HG02678 (cell line): ENCODE results near the gene PLXND1.
A peak's percentile ranks its signal among the peaks of the same experiment; 100 is the strongest.

Source experiments
- ATAC-seq: cut with Tn5 transposase; IDR thresholded peaks from one replicate; pipeline ENCODE4 v1.9.1; 2021; ENCODE audit warnings: mild to moderate bottlenecking, moderate library complexity; ENCODE audit not compliant: unreplicated experiment

The PLXND1 gene

DNA sequence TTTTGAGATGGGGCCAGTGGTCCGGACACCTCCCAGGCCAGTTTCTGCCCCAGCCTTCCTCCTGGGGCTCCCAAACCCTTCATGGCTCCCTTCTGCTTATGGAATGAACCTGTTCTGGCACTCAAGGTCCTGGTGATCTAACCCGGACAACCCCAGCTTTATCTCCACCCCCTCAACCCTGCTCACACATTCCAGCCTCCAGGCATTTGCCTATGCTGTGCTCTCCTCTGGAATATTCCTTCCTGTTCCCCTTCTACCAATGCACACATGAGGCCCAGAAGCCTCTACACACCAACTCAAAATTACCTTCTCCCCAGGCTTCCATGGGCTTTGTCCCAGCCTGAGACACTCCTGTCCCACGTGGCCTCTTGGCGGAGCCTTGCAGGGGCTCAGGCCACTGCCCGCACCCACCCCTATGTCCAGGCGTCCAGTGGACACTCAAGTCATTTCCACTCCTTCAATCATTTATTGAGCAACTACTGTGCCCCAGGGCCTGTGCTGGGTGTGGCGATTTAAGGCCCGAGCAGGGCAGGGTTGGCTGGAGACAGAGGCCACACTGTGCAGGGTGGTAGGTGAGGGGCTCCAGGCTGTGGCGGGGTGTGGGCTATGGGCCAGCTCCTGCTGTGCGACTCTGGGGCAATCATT lies 18.8 kb downstream of the PLXND1 start:
- no peak for ATAC-seq

DNA sequence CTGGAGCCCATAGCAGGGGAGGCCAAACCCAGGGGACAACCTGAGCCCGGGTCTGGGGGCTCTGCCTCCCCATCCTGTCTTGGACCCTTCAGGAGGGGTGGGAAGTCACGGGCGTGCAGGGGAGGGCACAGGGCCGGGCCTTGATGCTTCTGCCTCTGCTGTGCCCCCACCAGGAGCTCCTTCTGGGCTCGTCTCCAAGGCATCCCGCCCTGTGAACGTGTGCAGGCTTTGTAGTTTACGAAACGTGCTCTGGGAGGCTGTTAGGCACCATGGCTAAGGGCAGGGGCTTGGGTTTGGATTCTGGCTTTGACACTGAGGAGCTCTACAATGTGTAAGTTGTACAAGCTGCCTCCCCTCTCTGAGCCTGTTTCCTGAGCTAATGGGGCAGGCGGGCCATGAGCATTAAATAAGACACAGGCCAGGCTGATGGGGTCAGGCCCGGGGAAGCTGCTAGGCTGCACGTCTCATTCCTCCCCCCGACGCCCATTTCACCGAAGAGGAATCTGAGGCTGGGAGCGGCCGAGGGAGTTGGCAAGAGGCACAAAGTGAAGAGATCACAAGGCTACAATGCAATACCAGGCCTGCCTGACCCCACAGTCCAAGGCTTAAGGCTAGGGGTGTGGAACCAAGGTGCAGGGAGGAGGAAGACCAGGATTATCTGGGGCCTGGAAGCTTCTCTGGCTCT lies 19.6 kb downstream of the PLXND1 start:
- ATAC-seq: no peak

DNA sequence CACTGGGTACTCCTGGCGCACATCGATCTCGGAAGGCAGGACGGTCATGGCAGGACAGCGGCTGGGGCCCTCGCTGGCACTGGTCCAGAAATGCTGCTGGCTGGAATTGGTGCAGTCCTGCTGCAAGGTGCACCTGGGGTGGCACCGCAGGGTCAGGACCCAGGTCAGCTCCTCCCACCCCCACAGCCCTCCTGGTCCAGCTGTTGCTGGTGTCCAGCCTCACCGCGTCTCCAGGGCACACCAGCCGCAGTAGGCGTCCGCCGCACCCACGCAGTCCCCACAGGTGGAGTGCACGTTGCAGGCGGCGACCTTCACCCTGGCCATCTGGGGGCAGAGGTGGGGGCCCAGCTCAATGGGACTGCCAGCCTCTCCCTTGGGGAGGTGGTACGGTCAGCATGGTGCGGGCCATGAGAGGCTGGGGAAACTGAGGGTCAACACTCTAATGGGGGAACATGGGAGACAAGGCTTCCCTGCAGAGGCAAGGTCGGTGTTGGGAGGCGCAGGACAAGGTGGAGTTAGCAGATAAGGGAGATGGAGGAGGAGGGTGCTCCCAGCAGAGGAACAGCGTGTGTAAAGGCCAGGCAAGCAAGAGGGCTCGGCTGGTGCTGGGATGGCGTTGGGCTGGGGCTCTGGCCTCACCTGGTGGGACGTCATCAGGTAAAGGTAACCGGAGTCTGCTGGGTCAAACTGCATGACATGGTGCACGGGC lies 20.4 kb downstream of the PLXND1 start:
- no peak for ATAC-seq

DNA sequence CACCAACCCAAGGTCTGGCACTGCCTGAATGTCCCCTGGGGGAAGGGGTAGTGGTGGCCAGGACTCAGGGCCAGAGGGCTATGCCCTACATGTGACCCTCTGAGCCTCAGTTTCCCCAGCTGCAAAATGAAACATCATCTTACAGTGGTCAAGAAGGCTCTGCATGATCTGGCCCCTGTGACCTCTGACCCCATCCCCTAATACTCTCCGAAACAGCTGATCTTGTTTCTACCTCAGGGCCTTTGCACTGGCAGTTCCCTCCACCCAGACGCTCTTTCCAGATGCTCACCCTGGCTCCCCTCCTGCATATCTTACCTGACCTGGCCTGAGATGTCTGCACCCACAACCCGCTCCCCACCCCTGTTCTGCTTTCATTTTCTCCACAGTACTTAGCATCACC lies 21.8 kb downstream of the PLXND1 start:
- ATAC-seq: no peak

DNA sequence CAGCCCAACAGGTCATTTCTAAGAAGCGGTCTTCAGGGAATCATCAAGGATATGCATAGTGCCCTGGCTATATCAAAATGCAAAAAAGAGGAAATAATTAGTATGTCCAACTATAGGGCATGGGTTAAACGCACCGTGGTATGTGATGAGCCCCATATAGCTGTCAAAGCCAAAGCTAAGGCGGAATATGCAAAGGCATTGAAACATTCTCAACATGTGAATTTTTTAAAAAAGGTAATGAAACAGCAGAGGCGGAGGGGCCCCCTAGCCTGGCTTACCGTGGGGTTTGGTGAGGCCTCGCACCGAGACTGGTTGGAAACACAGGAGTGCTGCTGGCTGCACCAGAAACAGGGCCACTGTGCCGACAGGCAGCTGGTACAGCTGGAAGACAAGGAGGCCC lies 23.2 kb downstream of the PLXND1 start:
- no peak for ATAC-seq

DNA sequence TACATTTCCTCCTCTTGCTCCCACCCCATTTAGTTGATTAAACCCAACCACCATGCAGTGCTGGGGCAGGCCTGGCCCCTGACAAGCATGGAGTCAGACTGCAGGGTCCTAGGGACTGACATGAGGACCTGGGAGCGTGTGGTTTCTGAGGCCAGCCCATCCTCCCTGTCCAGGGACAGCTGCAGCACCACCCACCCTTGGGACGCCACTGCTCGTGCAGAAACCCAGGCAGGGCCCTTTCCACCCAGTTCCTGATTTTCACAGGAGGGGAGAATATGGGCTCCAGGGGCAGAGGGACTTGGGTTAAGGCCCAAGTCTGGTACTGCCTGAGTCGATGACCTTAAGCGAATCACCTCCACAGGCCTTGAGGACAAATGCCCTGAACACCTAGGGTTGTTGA lies 23.7 kb downstream of the PLXND1 start:
- ATAC-seq: no peak

DNA sequence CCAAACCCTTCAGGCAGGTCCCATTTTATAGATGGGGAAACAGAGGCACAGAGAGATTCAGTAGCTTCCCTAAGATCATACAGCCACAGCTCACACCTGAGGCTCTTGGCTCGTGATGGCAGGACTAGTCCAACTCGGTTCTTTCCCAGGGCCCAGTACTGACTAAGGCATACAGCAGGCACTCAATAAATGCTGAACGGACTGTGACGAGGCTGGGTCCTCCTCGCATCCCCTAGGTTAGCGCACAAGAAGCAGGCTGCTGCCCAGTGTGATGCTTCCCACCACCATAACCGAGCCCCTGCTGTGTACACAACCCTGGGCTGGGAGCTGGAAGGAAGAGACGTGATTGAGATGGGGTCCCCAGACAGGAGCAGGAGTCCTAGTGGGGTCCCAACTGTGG lies 24.9 kb downstream of the PLXND1 start:
- ATAC-seq: no peak

DNA sequence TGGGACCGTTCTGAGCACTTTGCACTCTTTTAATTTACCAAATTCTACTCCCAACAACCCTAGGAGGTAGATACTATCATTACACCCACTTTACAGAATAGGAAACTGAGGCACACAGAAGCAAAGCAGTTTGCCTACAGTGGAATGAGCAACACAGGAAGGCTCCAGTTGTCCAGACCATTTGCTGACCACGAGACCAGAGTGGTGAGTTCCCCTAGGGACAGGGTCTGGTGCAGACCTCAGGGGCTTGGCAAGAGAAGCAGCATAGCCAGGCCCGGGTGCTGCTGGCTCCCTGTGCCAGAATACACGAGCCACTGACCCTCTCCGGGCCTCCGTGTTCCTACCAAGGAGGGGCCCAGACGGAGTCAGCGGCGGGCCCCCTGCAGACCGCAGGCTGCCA lies 26.5 kb downstream of the PLXND1 start:
- no peak for ATAC-seq

DNA sequence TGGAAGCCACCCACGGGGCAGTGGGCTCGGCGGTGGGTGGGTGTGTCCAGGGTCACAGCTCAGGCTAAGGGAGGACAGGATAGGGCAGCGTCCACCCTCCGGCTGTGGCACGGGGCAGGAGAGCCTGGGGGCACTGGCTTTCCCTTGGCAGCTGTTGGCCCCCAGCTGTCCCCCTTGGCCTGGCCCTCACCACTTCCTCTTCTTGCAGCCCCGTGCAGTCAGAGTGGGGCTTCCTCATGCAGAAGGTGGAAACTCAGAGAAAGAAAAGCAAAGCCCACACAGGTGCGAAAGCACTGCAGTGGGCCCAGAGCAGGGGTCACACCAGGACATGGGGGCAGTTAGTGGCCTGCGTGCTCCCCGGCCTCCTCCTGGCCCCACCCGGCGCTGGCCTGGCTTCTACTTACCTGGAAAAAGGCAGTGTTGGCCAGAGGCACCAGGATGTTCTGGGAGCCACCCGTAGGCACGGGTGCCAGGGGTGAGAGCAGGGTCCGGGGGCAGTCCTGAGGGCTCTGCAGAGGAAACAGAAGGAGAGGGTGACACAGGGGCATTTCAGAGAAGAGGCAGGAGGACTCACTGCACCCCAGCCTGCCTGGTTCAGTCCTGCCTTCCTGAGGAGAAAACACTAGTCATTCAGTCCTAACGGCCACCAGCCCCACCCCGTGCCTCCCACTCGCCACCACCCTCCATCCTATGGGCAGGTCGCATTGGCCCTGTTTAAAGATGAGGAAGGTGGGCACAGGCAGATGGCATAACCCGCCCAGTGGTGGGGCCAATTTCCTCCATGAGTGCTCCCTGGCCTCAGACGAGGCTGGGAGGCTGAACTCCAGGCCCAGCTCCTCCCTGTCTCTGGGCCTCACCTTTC lies 28.3 kb downstream of the PLXND1 start:
- ATAC-seq: peak; percentile 61

DNA sequence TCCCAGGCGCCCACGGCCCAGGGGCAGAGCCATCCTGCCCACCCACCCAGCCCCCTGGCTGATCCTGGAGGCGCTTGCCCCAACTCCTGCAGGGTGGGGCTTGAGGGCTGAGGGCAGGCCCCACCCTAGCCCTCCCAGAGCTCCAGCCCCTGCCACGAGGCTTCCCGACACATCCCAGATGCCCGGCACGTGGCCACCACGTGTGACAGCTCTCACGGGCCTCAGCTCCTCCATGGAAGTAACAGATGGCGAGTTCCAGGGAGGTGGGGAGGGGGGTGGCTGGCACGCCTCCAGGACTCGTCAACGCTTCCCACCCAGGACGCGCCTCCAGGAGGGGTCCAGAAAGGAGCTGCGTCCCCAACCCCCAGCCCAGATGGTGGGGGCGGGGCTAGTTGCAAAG lies 29.1 kb downstream of the PLXND1 start:
- ATAC-seq: no peak

DNA sequence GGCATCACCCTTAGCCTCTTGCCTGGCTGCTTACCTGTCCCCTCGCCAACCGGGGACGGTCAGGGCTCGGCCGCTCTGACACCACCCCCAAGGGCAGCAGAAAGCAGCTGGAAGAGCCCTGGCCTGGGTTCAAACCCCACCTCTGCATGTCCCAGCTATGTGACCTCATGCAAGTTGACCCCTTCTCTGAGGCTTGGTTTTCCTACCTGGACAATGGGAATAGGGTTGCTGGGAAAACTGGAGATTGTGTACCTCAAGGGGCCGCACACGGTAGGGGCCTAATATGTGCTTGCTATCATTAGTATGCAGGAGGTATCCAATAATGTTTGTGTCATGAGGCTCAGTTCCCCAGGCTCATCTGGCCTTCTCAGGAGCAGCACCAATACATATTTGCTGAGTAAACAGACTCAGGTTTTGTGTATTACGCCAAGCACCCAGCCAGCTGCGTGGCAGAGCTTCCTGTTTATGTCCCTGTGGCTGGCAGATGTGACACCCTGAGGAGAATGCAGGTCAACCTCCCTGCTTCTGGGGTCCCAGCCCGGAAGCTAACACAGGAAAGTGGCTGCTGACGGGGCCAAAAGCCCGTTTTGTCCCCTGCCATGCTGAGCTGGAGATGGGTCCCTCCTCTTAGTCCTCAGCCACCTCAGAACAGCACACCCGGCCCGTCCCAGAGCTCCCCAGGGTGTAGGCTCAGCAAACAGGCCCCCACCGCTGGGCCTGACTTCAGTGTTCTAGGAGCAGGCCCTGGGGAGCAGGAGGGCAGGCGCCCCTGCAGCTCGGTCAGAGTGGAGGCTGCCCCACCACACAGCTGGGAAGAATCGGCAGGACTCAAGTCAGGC lies 29.7 kb downstream of the PLXND1 start:
- peak; percentile 62 for ATAC-seq

DNA sequence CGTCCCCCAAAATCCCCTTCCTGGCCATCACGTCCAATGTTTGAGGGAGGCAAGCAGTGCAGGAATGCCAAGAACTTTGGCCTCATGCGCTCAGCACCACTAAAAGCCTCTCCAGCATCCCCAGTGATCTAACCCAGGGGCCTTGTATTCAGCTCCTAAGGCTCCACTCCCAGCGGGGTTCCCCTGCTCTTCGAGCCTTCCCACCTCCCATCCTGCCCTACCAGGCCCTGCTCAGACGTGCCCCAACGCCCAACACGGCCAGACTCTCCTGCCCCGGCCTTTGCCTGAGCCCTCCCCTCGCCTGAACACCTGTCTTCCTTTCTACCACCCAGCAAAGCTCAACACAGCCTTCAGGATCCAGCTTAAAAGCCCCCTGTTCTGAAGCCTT lies 30.5 kb downstream of the PLXND1 start:
- ATAC-seq: no peak

DNA sequence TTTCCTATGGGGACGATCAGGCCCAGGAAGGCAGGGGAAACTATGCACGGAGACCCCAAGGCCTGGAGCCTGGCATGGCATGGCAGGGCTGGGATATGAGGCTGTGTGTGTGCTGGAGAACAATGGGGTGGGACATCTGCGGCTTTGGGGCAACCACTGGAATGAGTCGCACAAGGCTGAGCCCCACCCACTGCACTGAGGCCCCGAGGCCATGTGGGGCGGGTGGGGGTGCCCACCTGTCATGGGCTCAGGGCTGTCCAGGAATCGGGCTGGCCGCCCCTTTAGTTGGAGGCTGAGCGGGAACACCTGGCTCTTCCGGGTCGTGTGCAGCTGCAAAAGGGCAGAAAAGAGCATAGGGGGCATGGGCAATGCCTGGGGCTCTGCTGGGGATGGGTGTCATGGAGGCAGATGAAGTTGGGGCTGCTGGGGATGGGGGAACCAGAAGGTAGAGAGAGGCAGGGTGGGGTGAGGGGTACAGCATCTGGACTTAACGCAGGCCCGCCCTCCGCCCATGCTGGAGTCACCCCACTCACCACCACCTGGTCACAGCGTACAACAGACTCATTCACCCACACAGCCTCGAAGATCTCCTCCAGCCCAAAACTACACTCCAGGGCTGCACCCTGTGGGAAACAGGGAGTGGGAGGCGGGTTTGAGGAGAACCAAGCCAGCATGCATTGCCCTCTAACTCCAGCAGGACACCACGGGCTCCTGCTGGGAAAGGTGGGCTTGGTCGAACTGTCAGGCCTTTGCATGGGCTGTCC lies 31.1 kb downstream of the PLXND1 start:
- ATAC-seq: no peak

DNA sequence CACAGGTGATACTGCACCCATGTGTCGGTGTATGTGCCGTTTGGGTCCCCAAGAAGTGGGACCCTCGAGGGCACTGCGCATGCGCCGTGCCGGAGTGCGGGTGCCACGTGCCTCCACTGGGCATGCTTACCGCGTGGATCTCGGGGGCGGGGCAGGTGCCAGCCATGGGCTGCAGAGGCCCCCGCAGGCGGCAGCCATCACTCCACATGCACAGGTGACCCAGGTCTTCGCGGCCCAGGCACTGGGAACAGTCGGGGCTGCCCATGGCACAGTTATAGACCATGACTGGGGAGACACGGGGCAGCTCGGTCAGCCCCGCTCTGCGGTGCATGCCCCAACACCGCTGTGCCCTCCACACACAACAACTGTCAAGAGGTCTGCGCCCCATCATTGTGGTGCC lies 32.3 kb downstream of the PLXND1 start:
- ATAC-seq: no peak

DNA sequence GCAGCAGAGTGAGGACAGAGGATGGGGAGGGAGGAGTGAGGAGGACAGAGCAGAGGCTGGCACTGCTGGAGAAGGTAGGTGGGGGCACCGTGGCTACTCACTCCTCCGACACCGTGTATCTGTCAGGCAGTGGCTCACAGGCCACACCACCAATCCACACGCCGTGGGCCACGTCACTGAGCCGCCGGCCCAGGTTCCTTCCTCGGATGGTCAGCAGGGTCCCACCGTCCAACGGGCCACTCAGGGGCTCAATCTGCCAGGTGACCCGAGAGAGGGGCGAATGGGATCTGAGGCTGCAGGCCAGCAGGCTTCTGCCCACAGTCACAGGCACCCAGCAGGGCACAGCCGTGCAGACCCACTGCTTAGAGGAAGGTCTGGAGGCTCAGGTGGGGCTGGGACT lies 33.0 kb downstream of the PLXND1 start:
- no peak for ATAC-seq

DNA sequence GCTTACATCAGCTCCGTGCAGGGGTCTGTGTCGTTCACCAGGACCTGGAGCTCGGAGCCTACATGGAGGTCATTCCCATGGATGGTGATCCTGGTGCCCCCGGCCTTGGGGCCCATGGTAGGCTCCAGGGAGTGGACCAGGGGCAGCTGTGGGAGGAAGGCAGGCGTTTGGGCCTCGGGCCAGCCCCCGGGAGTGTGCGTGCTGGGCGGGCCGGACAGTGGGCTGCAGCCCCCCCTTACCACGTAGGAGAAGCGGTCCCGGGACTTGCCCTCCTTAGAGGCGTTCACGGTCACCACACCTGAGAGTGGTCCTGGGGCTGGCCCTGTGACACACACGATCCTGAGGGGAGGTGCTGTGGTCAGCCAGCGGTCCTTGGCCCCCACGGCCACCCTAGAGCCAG lies 33.9 kb downstream of the PLXND1 start:
- ATAC-seq: no peak

DNA sequence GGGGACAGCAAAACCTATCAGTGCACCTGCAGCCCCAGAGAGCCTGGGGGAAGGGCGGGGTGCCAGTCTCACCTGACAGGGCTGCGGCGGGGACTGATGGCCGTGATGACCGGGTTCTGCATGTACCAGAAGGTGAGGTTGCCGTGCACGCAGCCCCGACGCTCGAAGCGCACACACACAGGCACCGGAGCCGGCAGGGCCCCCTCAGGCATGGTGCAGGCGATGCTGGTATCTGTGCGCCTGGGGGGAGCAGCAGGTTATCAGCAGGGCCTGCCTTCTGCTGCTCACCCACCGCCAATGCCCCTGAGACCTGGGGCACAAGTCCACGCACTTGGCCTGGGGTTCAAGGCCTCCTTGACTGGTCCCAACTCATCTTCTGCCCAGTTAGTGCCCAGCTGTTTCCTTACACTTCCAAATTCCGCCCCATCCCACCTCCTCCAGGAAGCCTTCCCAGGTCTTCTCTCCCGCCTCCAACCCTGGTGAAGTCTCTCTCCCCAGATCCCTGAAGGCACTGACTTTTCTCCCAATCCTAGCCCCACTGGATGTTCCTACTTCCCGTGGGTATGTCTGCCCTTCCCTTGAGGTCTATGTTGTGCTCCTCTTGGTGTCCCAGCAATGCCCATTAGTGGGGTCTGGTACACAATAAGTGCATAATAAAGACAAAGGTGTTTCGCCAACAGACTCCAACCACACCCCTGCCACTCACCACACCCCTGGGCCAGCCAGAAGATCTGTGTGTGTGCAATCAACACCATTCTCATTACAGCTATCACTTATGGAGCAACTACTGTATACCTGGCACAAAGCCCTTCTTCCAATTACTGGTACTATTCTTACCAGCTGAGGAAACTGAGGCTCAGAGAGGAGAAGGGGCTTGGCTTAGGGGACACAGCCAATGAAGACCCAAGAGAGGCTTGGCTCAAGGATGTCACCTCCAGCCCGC lies 34.6 kb downstream of the PLXND1 start:
- ATAC-seq: no peak

DNA sequence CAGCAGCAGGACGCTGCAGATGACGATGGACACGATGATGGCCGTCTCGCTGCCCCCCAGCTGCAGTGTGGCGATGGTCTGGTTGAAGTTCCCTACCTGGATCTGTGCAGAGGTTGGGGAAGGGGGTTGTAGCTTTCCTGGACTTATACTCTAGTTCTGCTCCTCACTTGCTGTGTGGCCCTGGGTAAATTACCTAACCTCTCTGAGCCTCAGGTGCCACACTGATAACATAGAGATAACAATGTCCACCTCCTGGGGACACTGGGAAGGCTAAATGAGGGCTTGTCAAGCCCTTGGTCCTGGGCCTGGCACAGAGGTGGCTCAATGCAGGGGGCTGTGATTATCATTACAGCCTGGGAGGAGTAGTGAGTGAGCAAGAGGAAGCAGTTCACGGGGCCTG lies 36.6 kb downstream of the PLXND1 start:
- ATAC-seq: no peak

DNA sequence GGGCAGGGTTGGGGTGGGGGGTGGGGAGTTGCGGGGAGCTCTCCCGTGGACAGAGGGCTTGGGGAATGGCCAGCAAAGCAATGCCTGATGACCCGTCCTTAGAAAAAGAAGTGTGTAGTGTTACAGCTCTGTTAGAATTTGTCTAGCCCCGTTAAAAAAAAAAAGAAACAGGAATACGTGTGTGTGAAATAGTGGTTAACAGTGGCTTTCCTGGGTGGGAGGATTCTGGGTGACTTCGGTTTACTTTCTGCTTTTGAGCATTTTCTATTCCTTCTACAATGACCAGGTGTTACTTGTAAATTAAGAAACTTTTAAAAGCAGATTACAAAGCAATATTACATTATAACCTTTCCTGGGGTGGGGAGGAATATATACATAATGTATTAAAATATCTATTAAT lies 38.5 kb downstream of the PLXND1 start:
- no peak for ATAC-seq
